ENCODE measurements around the gene PKDREJ. TPM values are rescaled to one million over a fixed set of nuclear protein-coding genes. Genes with fewer than 3 reads are reported as not detected.

The PKDREJ gene
- total and polyA plus RNA-seq, 2 donors (not counting 1 experiment from before 2014, with no cell fraction given), result under 0.01 TPM; not detected in 1

DNA sequence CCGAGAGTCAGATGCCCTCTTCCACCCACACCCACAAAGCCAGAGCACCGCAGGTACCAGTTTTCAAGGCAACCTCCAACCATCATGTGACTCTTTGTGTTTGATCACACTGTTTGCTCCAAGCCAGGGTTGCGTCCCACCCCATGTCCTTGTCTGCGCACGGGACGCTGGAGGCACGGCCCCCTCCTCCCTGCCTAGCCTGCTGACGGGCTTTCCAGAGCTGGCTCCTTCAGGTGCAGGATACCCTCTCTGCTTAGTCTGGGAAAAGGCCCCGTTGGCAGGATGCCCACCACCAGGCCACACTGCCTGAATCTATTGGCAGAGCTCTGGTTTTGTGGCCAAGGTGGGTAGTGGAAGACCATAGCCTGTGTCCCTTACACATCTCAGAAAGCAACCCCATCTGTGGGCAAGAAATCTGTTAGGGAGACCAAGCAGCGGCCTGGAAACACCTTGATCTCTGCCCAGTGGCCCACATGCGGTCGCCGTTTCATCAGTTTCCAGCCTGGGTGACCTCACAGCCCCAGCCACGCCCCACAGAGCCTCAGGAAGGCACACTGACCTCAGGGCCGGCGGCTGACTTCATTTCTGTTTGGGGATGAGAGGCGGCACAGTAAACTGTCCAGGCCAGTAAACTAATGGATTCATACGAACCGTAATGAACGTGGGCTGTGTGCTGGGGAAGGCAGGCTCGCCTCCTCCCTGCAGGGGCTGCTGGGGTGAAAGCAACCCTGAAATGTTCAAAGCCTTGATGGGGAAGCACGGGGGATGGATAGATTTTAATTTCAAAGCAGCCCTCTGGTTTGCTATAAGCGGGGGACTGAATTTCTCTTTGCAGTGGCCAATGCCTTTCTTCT lies 38.9 kb downstream of the PKDREJ start:
- Histone ChIP-seq H3K27ac (ENCODE audit: insufficient read depth, low read length) (no peak overlapping the region), H3K36me3 (ENCODE audit: control insufficient read depth, insufficient read depth, low read length) (peaks cover 2% of the 10 kb centered on the region), H3K27me3 (ENCODE audit: control insufficient read depth, insufficient read depth, low read length) (no peaks in the 10 kb centered on the region), H2AFZ (ENCODE audit: low read length) (no peak overlapping the region), H3K4me3 (replicated peaks in 1 of 4; ENCODE audit: control extremely low read depth in 1 of 4, insufficient read depth in 1 of 4, low read depth in 3 of 4, low read length in 4 of 4) (no peak overlapping the region), H3K4me1 (ENCODE audit: control insufficient read depth, extremely low read depth, insufficient read depth, low read length) (no peaks in the 10 kb centered on the region), H3K9ac (ENCODE audit: insufficient read depth, low read length) (no peak overlapping the region), H3K4me2 (ENCODE audit: extremely low read depth, insufficient read depth, low read length) (no peak overlapping the region), H3K9me3 (ENCODE audit: control insufficient read depth, insufficient read depth, low read depth, low read length) (no peaks in the 10 kb centered on the region), H4K20me1 (ENCODE audit: control insufficient read depth, extremely low read depth, insufficient read depth, low read length) (no peaks in the 10 kb centered on the region), H3K79me2 (ENCODE audit: control insufficient read depth, insufficient read depth, low read length) (no peaks in the 10 kb centered on the region)
- no peak for TF ChIP-seq EZH2 (IDR thresholded peaks at IDR 0.05; ENCODE audit: low read length, missing control alignments)
- TF ChIP-seq, protein P1, sequence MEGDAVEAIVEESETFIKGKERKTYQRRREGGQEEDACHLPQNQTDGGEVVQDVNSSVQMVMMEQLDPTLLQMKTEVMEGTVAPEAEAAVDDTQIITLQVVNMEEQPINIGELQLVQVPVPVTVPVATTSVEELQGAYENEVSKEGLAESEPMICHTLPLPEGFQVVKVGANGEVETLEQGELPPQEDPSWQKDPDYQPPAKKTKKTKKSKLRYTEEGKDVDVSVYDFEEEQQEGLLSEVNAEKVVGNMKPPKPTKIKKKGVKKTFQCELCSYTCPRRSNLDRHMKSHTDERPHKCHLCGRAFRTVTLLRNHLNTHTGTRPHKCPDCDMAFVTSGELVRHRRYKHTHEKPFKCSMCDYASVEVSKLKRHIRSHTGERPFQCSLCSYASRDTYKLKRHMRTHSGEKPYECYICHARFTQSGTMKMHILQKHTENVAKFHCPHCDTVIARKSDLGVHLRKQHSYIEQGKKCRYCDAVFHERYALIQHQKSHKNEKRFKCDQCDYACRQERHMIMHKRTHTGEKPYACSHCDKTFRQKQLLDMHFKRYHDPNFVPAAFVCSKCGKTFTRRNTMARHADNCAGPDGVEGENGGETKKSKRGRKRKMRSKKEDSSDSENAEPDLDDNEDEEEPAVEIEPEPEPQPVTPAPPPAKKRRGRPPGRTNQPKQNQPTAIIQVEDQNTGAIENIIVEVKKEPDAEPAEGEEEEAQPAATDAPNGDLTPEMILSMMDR (conservative IDR thresholded peaks at IDR 0.05 in 1 of 2, IDR thresholded peaks at IDR 0.05 in 1 of 2; ENCODE audit: low read depth in 1 of 2, low read length in 2 of 2), result no peak
- DNase-seq (ENCODE audit: low read depth in 2 of 2), result no peak

DNA sequence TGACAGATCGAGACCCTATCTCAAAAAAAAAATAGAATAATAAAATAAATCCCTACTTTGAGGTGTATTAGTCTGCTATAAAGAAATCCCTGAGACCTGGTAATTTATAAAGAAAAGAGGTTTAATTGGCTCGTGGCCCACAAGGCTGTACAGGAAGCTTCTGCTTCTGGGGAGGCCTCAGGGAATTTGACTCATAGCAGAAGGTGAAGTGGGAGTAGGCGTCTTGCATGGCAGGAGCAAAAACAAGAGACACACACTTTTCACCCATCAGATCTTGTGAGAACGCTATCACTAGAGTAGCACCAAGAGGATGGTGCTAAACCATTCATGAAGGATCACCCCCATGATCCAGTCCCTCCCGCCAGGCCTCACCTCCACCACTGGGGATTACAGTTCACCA lies 42.2 kb downstream of the PKDREJ start:
- no peak overlapping the region for H3K4me2 ChIP-seq (ENCODE audit: extremely low read depth, insufficient read depth, low read length)
- H3K79me2 ChIP-seq (ENCODE audit: control insufficient read depth, insufficient read depth, low read length), result no peaks in the 10 kb centered on the region
- H3K9me3 ChIP-seq (ENCODE audit: control insufficient read depth, insufficient read depth, low read depth, low read length), result no peaks in the 10 kb centered on the region
- H3K9ac ChIP-seq (ENCODE audit: insufficient read depth, low read length), result no peak overlapping the region
- no peak overlapping the region for H3K4me3 ChIP-seq (replicated peaks in 1 of 4; ENCODE audit: control extremely low read depth in 1 of 4, insufficient read depth in 1 of 4, low read depth in 3 of 4, low read length in 4 of 4)
- H3K36me3 ChIP-seq (ENCODE audit: control insufficient read depth, insufficient read depth, low read length), result peaks cover 4% of the 10 kb centered on the region
- no peaks in the 10 kb centered on the region for H3K27me3 ChIP-seq (ENCODE audit: control insufficient read depth, insufficient read depth, low read length)
- DNase-seq (ENCODE audit: low read depth in 2 of 2), result peak in 1 of 2 donors; percentile 16
- TF ChIP-seq, protein P1 (conservative IDR thresholded peaks at IDR 0.05 in 1 of 2, IDR thresholded peaks at IDR 0.05 in 1 of 2; ENCODE audit: low read depth in 1 of 2, low read length in 2 of 2), result no peak
- TF ChIP-seq EZH2 (IDR thresholded peaks at IDR 0.05; ENCODE audit: low read length, missing control alignments), result no peak
- H3K27ac ChIP-seq (ENCODE audit: insufficient read depth, low read length), result no peak overlapping the region
- H4K20me1 ChIP-seq (ENCODE audit: control insufficient read depth, extremely low read depth, insufficient read depth, low read length), result no peaks in the 10 kb centered on the region
- H3K4me1 ChIP-seq (ENCODE audit: control insufficient read depth, extremely low read depth, insufficient read depth, low read length), result no peaks in the 10 kb centered on the region
- H2AFZ ChIP-seq (ENCODE audit: low read length), result no peak overlapping the region

DNA sequence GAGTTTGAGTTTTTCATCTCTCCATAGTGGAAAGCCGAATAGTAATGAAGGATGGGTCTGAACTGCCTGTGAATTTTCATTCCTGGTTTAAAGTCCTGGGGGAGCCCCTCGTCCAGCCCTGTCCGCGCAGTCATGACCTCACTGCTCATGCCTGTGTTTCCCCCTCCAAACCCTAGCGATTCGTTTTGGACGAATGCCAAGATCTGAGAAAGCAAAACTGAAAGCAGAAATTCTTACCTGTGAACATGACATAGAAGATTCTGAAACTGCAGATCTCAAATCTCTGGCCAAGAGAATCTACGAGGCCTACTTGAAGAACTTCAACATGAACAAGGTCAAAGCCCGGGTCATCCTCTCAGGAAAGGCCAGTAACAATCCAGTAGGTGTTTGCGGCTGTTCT lies 43.5 kb downstream of the PKDREJ start:
- H3K36me3 ChIP-seq (ENCODE audit: control insufficient read depth, insufficient read depth, low read length), result peaks cover 4% of the 10 kb centered on the region
- DNase-seq (ENCODE audit: low read depth in 2 of 2), result no peak
- H3K27me3 ChIP-seq (ENCODE audit: control insufficient read depth, insufficient read depth, low read length), result no peaks in the 10 kb centered on the region
- H3K4me3 ChIP-seq (replicated peaks in 1 of 4; ENCODE audit: control extremely low read depth in 1 of 4, insufficient read depth in 1 of 4, low read depth in 3 of 4, low read length in 4 of 4), result no peak overlapping the region
- no peak overlapping the region for H3K9ac ChIP-seq (ENCODE audit: insufficient read depth, low read length)
- no peak overlapping the region for H2AFZ ChIP-seq (ENCODE audit: low read length)
- H3K4me1 ChIP-seq (ENCODE audit: control insufficient read depth, extremely low read depth, insufficient read depth, low read length), result no peaks in the 10 kb centered on the region
- no peaks in the 10 kb centered on the region for H3K79me2 ChIP-seq (ENCODE audit: control insufficient read depth, insufficient read depth, low read length)
- no peaks in the 10 kb centered on the region for H4K20me1 ChIP-seq (ENCODE audit: control insufficient read depth, extremely low read depth, insufficient read depth, low read length)
- H3K27ac ChIP-seq (ENCODE audit: insufficient read depth, low read length), result no peak overlapping the region
- H3K4me2 ChIP-seq (ENCODE audit: extremely low read depth, insufficient read depth, low read length), result no peak overlapping the region
- TF ChIP-seq, protein P1 (conservative IDR thresholded peaks at IDR 0.05 in 1 of 2, IDR thresholded peaks at IDR 0.05 in 1 of 2; ENCODE audit: low read depth in 1 of 2, low read length in 2 of 2), result no peak
- TF ChIP-seq EZH2 (IDR thresholded peaks at IDR 0.05; ENCODE audit: low read length, missing control alignments), result no peak
- no peaks in the 10 kb centered on the region for H3K9me3 ChIP-seq (ENCODE audit: control insufficient read depth, insufficient read depth, low read depth, low read length)

All from fibroblast of lung (primary cell).